GM23338 (cell line): ENCODE results near the gene CCNI. TPM values are rescaled to one million over a fixed set of nuclear protein-coding genes. Genes with fewer than 3 reads are reported as not detected.

Source experiments
- ATAC-seq: fragments of 200-7000 bp; cut with Tn5 transposase; 3 replicates; pipeline ENCODE4 v1.9.1; 2020
- DNase-seq: peaks from one replicate; pipeline ENCODE4 v3.0.0-alpha.2; 2015; ENCODE audit warnings: low spot score
- H2AFZ ChIP-seq: fragments of 200-600 bp; sonication (generic); 2 replicates; pipeline ENCODE4 v1.8.0; 2016; ENCODE audit warnings: antibody characterized with exemption, mild to moderate bottlenecking, moderate library complexity
- H3F3A ChIP-seq: fragments of 200-600 bp; sonication (generic); replicated peaks from 2 replicates; pipeline ENCODE4 v1.8.0; 2017; ENCODE audit warnings: antibody characterized with exemption, mixed run types, low read depth
- H3K27ac ChIP-seq: fragments of 200-600 bp; sonication (generic); 2 replicates; pipeline ENCODE4 v1.6.1; 2016; ENCODE audit warnings: low read depth
- H3K27me3 ChIP-seq: fragments of 200-600 bp; sonication (generic); 2 replicates; pipeline ENCODE4 v1.8.0; 2016; ENCODE audit warnings: mild to moderate bottlenecking, mixed run types, moderate library complexity; ENCODE audit not compliant: insufficient read depth
- H3K36me3 ChIP-seq: fragments of 200-600 bp; sonication (generic); 2 replicates; pipeline ENCODE4 v1.8.0; 2016; ENCODE audit warnings: mild to moderate bottlenecking; ENCODE audit not compliant: insufficient read depth
- H3K4me1 ChIP-seq: fragments of 200-600 bp; sonication (generic); 2 replicates; pipeline ENCODE4 v1.8.0; 2016; ENCODE audit warnings: mild to moderate bottlenecking, moderate library complexity; ENCODE audit not compliant: insufficient read depth
- H3K4me2 ChIP-seq: fragments of 200-600 bp; sonication (generic); 2 replicates; pipeline ENCODE4 v1.7.1; 2017; ENCODE audit warnings: mixed run types
- H3K4me3 ChIP-seq: fragments of 200-600 bp; sonication (generic); 2 replicates; pipeline ENCODE4 v1.6.1; 2016; ENCODE audit warnings: mixed run types
- H3K79me2 ChIP-seq: fragments of 200-600 bp; sonication (generic); replicated peaks from 2 replicates; pipeline ENCODE4 v1.8.0; 2017; ENCODE audit warnings: mild to moderate bottlenecking; ENCODE audit not compliant: insufficient read depth
- H3K9me2 ChIP-seq: fragments of 200-600 bp; sonication (generic); 2 replicates; pipeline ENCODE4 v1.8.0; 2017; ENCODE audit not compliant: insufficient read depth
- H4K20me1 ChIP-seq: fragments of 200-600 bp; sonication (generic); replicated peaks from 2 replicates; pipeline ENCODE4 v1.8.0; 2017; ENCODE audit warnings: mild to moderate bottlenecking; ENCODE audit not compliant: insufficient read depth
- H3K27ac Mint-ChIP-seq: 2 replicates; pipeline ENCODE4 v1.8.0; 2020; ENCODE audit warnings: inconsistent platforms, mild to moderate bottlenecking, moderate library complexity, mixed read lengths
- H3K27me3 Mint-ChIP-seq: 3 replicates; pipeline ENCODE4 v1.8.0; 2022; ENCODE audit warnings: low read depth, mild to moderate bottlenecking, moderate library complexity, mixed read lengths, inconsistent platforms; ENCODE audit not compliant: insufficient read depth, poor library complexity
- H3K36me3 Mint-ChIP-seq: 3 replicates; pipeline ENCODE4 v1.8.0; 2021; ENCODE audit warnings: low read depth, mild to moderate bottlenecking, inconsistent platforms, moderate library complexity, mixed read lengths
- H3K4me1 Mint-ChIP-seq: 3 replicates; pipeline ENCODE4 v1.8.0; 2020; ENCODE audit warnings: mild to moderate bottlenecking, inconsistent platforms, mixed read lengths
- H3K4me3 Mint-ChIP-seq: 3 replicates; pipeline ENCODE4 v1.8.0; 2021; ENCODE audit warnings: moderate library complexity, mild to moderate bottlenecking, inconsistent platforms, mixed read lengths
- H3K9me3 Mint-ChIP-seq: 3 replicates; pipeline ENCODE4 v1.8.0; 2020; ENCODE audit warnings: moderate library complexity, mild to moderate bottlenecking, inconsistent platforms, mixed read lengths
- CREB1 ChIP-seq: fragments of 250-450 bp; sonication (Bioruptor Pico); IDR thresholded peaks from 2 replicates; pipeline ENCODE4 v1.5.0; 2020; ENCODE audit warnings: low read depth, mild to moderate bottlenecking, moderate library complexity
- EZH2 ChIP-seq: fragments of 200-600 bp; sonication (generic); IDR thresholded peaks from one replicate; pipeline ENCODE4 v1.8.0; 2017; ENCODE audit warnings: antibody characterized with exemption, mild to moderate bottlenecking, low read depth; ENCODE audit not compliant: unreplicated experiment
- ZNF331 ChIP-seq: fragments of 250-450 bp; sonication (Bioruptor Pico); IDR thresholded peaks from 2 replicates; pipeline ENCODE4 v1.5.0; 2020; ENCODE audit warnings: low read depth, mild to moderate bottlenecking, moderate library complexity
- ZNF462 ChIP-seq: fragments of 250-450 bp; sonication (Bioruptor Pico); IDR thresholded peaks from 2 replicates; pipeline ENCODE4 v1.5.0; 2020; ENCODE audit warnings: mild to moderate bottlenecking, moderate library complexity
- polyA plus RNA-seq: library from polyadenylated mRNA; unstranded; fragments of >200 nt; fragmentation: Nextera tagmentation; extraction: Ambion mirVana; gene quantifications from 2 replicates; pipeline ENCODE4 v1.2.1, GENCODE V29; 2016
- total RNA-seq: library from RNA; depleted of rRNA; stranded (reverse); fragments of >200 nt; shearing (Covaris generic); gene quantifications from 2 replicates; pipeline ENCODE4 v1.2.3, GENCODE V29; 2014

CCNI gene
- total and polyA plus RNA-seq, 2 experiments from 2014 or later, result 207 to 248 TPM

- H3F3A ChIP-seq, result no peaks in the 10 kb centered on the region
- peaks cover 5% of the 10 kb centered on the region; the same call in 1 of the 2 replicates for H3K4me1 ChIP-seq
- no peak overlapping the region for H2AFZ ChIP-seq
- ATAC-seq (peak; percentile 83), DNase-seq (peak; percentile 82)
- H3K27ac Mint-ChIP-seq, result peak overlapping the region; percentile 78; the same call in 1 of the 2 replicates
- H3K4me1 Mint-ChIP-seq, result peaks cover 25% of the 10 kb centered on the region
- H3K4me2 ChIP-seq, result no peak overlapping the region; the same call in 1 of the 2 replicates
- no peaks in the 10 kb centered on the region for H4K20me1 ChIP-seq
- H3K27me3 ChIP-seq, result no peaks in the 10 kb centered on the region
- no peaks in the 10 kb centered on the region for H3K9me2 ChIP-seq
- H3K27ac ChIP-seq, result peak overlapping the region; percentile 78
- no peak overlapping the region for H3K4me3 Mint-ChIP-seq
- TF ChIP-seq EZH2, result no peak
- TF ChIP-seq ZNF462 (CRISPR knock-in tag), result 0 out of 2 replicates have a peak, but pooled peaks have one; percentile 21
- H3K4me3 ChIP-seq, result no peak overlapping the region
- H3K27me3 Mint-ChIP-seq, result peaks cover 2% of the 10 kb centered on the region
- no peaks in the 10 kb centered on the region for H3K9me3 Mint-ChIP-seq
- H3K36me3 Mint-ChIP-seq, result peaks cover 72% of the 10 kb centered on the region
- H3K79me2 ChIP-seq, result no peaks in the 10 kb centered on the region
- H3K36me3 ChIP-seq, result peaks cover 11% of the 10 kb centered on the region; the same call in 1 of the 2 replicates
These were observed 53.1 kb downstream of the CCNI start for GRCh38 chr4:77022560-77023179.

- H3K4me1 ChIP-seq, result peaks cover 5% of the 10 kb centered on the region; the same call in 1 of the 2 replicates
- no peak for ATAC-seq
- H3K4me3 Mint-ChIP-seq, result no peak overlapping the region
- H3K79me2 ChIP-seq, result no peaks in the 10 kb centered on the region
- peaks cover 72% of the 10 kb centered on the region for H3K36me3 Mint-ChIP-seq
- H2AFZ ChIP-seq, result no peak overlapping the region
- H3K4me1 Mint-ChIP-seq, result peaks cover 25% of the 10 kb centered on the region
- no peaks in the 10 kb centered on the region for H4K20me1 ChIP-seq
- peaks cover 12% of the 10 kb centered on the region for H3K36me3 ChIP-seq
- no peaks in the 10 kb centered on the region for H3K27me3 ChIP-seq
- H3K9me2 ChIP-seq, result no peaks in the 10 kb centered on the region
- H3K27ac Mint-ChIP-seq, result peak overlapping the region; percentile 95
- H3K9me3 Mint-ChIP-seq, result no peaks in the 10 kb centered on the region
- peak overlapping the region; percentile 78; the same call in 1 of the 2 replicates for H3K27ac ChIP-seq
- no peak overlapping the region for H3K4me2 ChIP-seq
- H3K27me3 Mint-ChIP-seq, result no peaks in the 10 kb centered on the region
- no peak overlapping the region for H3K4me3 ChIP-seq
- DNase-seq, result no peak
- no peaks in the 10 kb centered on the region for H3F3A ChIP-seq
- no peak for TF ChIP-seq CREB1
- TF ChIP-seq ZNF462 (CRISPR knock-in tag), result no peak
- TF ChIP-seq EZH2, result no peak
- no peak for TF ChIP-seq ZNF331 (CRISPR knock-in tag)
These were observed 54.1 kb downstream of the CCNI start for GRCh38 chr4:77021614-77022089.
